Measurements from ENCODE around the gene UTP4.

- no peak for TF ChIP-seq CTCF (IDR thresholded peaks at IDR 0.05)
- TF ChIP-seq POLR2A (IDR thresholded peaks at IDR 0.05): no peak
Measured at GRCh38 chr16:69108905-69109252, 23.6 kb upstream of the UTP4 start.

Data from adrenal gland (tissue), 5 donors.